Activated B cell treated with CpG ODN at 0.5 μM for 24 hours (primary cell): Measurements from ENCODE around the gene C2orf81. TPM values are rescaled to one million over a fixed set of nuclear protein-coding genes. Genes with fewer than 3 reads are reported as not detected.
"Not testable (repeated sequence)": the region's sequence is repeated elsewhere in the genome, so short reads cannot be mapped to it uniquely, and the experiment has no call there.

ENCODE experiments used
- ATAC-seq: fragments of 200-7000 bp; cut with Tn5 transposase; one replicate; pipeline ENCODE4 v1.10.0; 2021; ENCODE audit warnings: low read depth, mild to moderate bottlenecking, moderate library complexity
- CTCF ChIA-PET: fragments of 350-600 bp; sonication (Branson Sonifier 250); formaldehyde crosslinking; loops from one replicate; lab custom pipeline; 2021; ENCODE audit warnings: antibody characterized with exemption; lab: Charles Lee
- POLR2A ChIA-PET: fragments of 350-600 bp; sonication (Branson Sonifier 250); formaldehyde crosslinking; loops from one replicate; lab custom pipeline; 2021; ENCODE audit warnings: antibody characterized with exemption; lab: Charles Lee
- DNase-seq: peaks from one replicate; pipeline ENCODE4 v3.0.0; 2022
- H3K27ac Mint-ChIP-seq: one replicate; pipeline ENCODE4 v1.8.0; 2020; ENCODE audit warnings: mixed read lengths
- H3K27me3 Mint-ChIP-seq: one replicate; pipeline ENCODE4 v1.8.0; 2021; ENCODE audit warnings: mixed read lengths
- H3K36me3 Mint-ChIP-seq: one replicate; pipeline ENCODE4 v1.8.0; 2021; ENCODE audit warnings: low read depth, mixed read lengths
- H3K4me1 Mint-ChIP-seq: one replicate; pipeline ENCODE4 v1.8.0; 2021; ENCODE audit warnings: mixed read lengths
- H3K4me3 Mint-ChIP-seq: one replicate; pipeline ENCODE4 v1.8.0; 2020; ENCODE audit warnings: mild to moderate bottlenecking, mixed read lengths
- H3K9me3 Mint-ChIP-seq: one replicate; pipeline ENCODE4 v1.8.0; 2020; ENCODE audit warnings: mixed read lengths
- intact Hi-C: fragments of 100-400 bp; cut with micrococcal nuclease; formaldehyde crosslinking; loops from one replicate; pipeline ENCODE4 v1.15.1; 2024
- total RNA-seq: library from RNA; stranded (reverse); gene quantifications from 2 replicates; pipeline ENCODE4 v1.2.3, GENCODE V29; 2022
- TF ChIP-seq, protein P1 (sequence below): fragments of 200-600 bp; IDR thresholded peaks from one replicate; pipeline ENCODE4 v1.8.0; 2022; ENCODE audit warnings: antibody characterized with exemption, mild to moderate bottlenecking

C2orf81 gene
- total RNA-seq, 1 donor from 2014 or later, result 5.5 TPM

DNA sequence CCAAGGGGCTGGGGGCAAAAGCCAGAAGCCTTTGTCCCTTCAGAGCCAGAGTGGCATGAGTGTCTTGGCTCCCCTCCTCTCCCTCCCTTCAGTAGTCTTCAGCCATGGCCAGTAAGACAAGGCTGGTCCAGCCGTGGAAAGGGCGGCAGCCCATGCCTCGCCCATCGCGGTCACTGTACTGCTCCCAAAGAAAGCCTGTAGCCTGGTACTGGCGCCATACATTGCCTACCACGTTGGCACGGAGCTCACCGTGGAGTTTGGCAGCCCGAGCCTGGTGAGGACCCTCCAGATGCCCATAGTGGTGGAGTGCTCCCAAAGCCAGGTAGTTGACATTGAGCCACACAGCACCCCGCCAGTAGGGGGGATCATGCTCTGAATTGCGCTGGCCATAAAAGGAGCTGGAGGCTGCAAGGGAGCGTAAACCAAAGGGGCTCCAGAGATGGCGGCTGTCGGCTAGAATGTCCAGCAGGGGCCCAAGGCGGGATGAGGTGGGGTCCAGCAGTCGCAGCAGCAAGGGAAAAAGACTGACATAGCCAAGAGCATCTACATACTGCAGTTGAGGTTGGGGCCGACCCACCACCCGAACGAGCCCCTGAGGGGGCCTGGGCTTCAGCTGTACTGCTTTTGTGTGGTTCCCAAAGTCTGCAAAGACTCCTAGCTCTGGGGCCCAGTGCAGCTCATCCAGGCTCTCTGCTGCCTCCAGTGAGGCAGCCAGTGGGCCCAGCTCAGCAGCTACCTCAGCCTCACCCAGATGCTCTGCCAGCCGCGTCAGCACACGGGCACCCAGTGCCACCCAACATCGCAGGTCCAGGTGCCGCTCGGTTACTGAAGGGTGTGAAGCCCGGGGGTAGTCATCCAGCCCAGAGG lies 40.0 kb upstream of the C2orf81 start:
- Mint-ChIP-seq H3K27me3 (no peaks in the 10 kb centered on the region), H3K4me1 (peaks cover 59% of the 10 kb centered on the region), H3K9me3 (no peaks in the 10 kb centered on the region), H3K27ac (peak overlapping the region; percentile 46), H3K4me3 (no peak overlapping the region), H3K36me3 (peaks cover 52% of the 10 kb centered on the region)
- TF ChIP-seq, protein P1, sequence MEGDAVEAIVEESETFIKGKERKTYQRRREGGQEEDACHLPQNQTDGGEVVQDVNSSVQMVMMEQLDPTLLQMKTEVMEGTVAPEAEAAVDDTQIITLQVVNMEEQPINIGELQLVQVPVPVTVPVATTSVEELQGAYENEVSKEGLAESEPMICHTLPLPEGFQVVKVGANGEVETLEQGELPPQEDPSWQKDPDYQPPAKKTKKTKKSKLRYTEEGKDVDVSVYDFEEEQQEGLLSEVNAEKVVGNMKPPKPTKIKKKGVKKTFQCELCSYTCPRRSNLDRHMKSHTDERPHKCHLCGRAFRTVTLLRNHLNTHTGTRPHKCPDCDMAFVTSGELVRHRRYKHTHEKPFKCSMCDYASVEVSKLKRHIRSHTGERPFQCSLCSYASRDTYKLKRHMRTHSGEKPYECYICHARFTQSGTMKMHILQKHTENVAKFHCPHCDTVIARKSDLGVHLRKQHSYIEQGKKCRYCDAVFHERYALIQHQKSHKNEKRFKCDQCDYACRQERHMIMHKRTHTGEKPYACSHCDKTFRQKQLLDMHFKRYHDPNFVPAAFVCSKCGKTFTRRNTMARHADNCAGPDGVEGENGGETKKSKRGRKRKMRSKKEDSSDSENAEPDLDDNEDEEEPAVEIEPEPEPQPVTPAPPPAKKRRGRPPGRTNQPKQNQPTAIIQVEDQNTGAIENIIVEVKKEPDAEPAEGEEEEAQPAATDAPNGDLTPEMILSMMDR, result no peak
- POLR2A ChIA-PET, result interaction anchor here (1.9 to 10.0 kb wide), 2 partner anchors 12 to 21 kb away, joined by 8 to 127 read pairs; partner anchors contain the start of genes CCDC142, MRPL53 and TTC31
- intact Hi-C loops, result no loop called here
- CTCF ChIA-PET, result no interaction called here
- ATAC-seq (no peak), DNase-seq (no peak)

DNA sequence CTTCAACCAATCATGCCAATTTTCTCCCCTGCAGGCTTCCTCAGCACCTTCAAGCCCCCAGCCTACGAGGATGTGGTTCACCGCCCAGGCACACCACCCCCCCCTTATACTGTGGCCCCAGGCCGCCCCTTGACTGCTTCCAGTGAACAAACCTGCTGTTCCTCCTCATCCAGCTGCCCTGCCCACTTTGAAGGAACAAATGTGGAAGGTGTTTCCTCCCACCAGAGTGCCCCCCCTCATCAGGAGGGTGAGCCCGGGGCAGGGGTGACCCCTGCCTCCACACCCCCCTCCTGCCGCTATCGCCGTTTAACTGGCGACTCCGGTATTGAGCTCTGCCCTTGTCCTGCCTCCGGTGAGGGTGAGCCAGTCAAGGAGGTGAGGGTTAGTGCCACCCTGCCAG lies 38.8 kb upstream of the C2orf81 start:
- H3K9me3 Mint-ChIP-seq, H3K27ac Mint-ChIP-seq, H3K27me3 Mint-ChIP-seq, ATAC-seq, intact Hi-C loops, DNase-seq: not testable (repeated sequence)
- H3K4me3 Mint-ChIP-seq, result peak overlapping the region; percentile 35
- ChIA-PET CTCF (interaction anchor here (1.2 kb wide), 1 partner anchor 23 kb away, joined by 3 read pairs; the partner anchor contains the start of genes CCDC142 and TTC31), POLR2A (interaction anchor here (10.0 kb wide), 1 partner anchor 13 kb away, joined by 127 read pairs; the partner anchor contains the start of gene MRPL53)
- peaks cover 62% of the 10 kb centered on the region for H3K4me1 Mint-ChIP-seq
- H3K36me3 Mint-ChIP-seq, result peaks cover 58% of the 10 kb centered on the region

GRCh38 chr2:74459503-74460118 lies 38.2 kb upstream of the C2orf81 start:
- Mint-ChIP-seq H3K4me3 (peak overlapping the region; percentile 99), H3K27ac (peak overlapping the region; percentile 66), H3K4me1 (peaks cover 67% of the 10 kb centered on the region), H3K36me3 (peaks cover 62% of the 10 kb centered on the region)
- CTCF ChIA-PET, result interaction anchor here (1.2 to 3.0 kb wide), 2 partner anchors 23 to 126 kb away, joined by 3 to 11 read pairs; partner anchors contain the start of genes CCDC142 and TTC31
- POLR2A ChIA-PET, result interaction anchor here (0.6 to 10.0 kb wide), 9 partner anchors 8 to 281 kb away, joined by 4 to 127 read pairs (median 35); partner anchors contain the start of genes AUP1, C2orf81, CCDC142 and HTRA2
- not testable (repeated sequence) for DNase-seq, H3K27me3 Mint-ChIP-seq, H3K9me3 Mint-ChIP-seq, ATAC-seq
- intact Hi-C loops, result loop anchor here (5.0 kb wide), 1 partner anchor 277 kb away; no protein-coding TSS in a partner anchor

GRCh38 chr2:74458938-74459363 lies 37.5 kb upstream of the C2orf81 start:
- Mint-ChIP-seq H3K4me3 (peak overlapping the region; percentile 99), H3K27me3 (no peaks in the 10 kb centered on the region), H3K36me3 (peaks cover 62% of the 10 kb centered on the region), H3K27ac (peak overlapping the region; percentile 100), H3K9me3 (no peaks in the 10 kb centered on the region), H3K4me1 (peaks cover 65% of the 10 kb centered on the region)
- CTCF ChIA-PET, result interaction anchor here (0.8 to 3.0 kb wide), 4 partner anchors 14 to 127 kb away, joined by 3 to 11 read pairs (median 3); partner anchors contain the start of genes CCDC142, MRPL53 and TTC31
- intact Hi-C loops, result loop anchor here (1.0 to 5.0 kb wide), 5 partner anchors 13 to 277 kb away; partner anchors contain the start of genes AUP1, HTRA2, MRPL53 and PCGF1
- TF ChIP-seq, protein P1, result no peak
- DNase-seq, result no peak
- POLR2A ChIA-PET, result interaction anchor here (0.8 to 10.0 kb wide), 20 partner anchors 9 to 1225 kb away, joined by 3 to 127 read pairs (median 10); partner anchors contain the start of genes AUP1, C2orf81, CCDC142 and CCT7
- ATAC-seq, result no peak

- Mint-ChIP-seq H3K27me3 (no peaks in the 10 kb centered on the region), H3K27ac (peak within 1 kb of the TSS; percentile 100), H3K4me1 (peaks cover 62% of the 10 kb centered on the region), H3K36me3 (peaks cover 60% of the 10 kb centered on the region), H3K4me3 (peak within 1 kb of the TSS; percentile 99), H3K9me3 (no peaks in the 10 kb centered on the region)
- POLR2A ChIA-PET, result interaction anchor here (0.7 to 10.0 kb wide), 27 partner anchors 9 to 1224 kb away, joined by 3 to 127 read pairs (median 6); partner anchors contain the start of genes AUP1, C2orf81, CCDC142 and CCT7
- intact Hi-C loops, result loop anchor here (1.0 to 5.0 kb wide), 5 partner anchors 14 to 276 kb away; partner anchors contain the start of genes AUP1, HTRA2, MRPL53 and PCGF1
- peak; percentile 87 for DNase-seq
- TF ChIP-seq, protein P1, result no peak
- ATAC-seq, result peak; percentile 81
- CTCF ChIA-PET, result interaction anchor here (0.8 to 3.0 kb wide), 4 partner anchors 15 to 128 kb away, joined by 3 to 11 read pairs (median 3); partner anchors contain the start of gene MRPL53
Observed at GRCh38 chr2:74458132-74458937, 36.9 kb upstream of the C2orf81 start, which contains the start of gene WBP1. TSS of gene WBP1 (plus strand) at chr2:74458438. CDS start at chr2:74458603, 165 bp downstream.
